SU-DHL-6 (cell line): ENCODE results near the gene CNPY1.

ENCODE experiments used
- H2AFZ ChIP-seq: fragments of 200-600 bp; sonication (generic); 2 replicates; pipeline ENCODE4 v1.6.1; 2014; ENCODE audit warnings: low read depth, mild to moderate bottlenecking, moderate library complexity, mixed read lengths, antibody characterized with exemption, low read length; ENCODE audit not compliant: severe bottlenecking
- H3F3A ChIP-seq: fragments of 200-600 bp; shearing (Covaris generic); 2 replicates; pipeline ENCODE4 v1.6.0; 2016; ENCODE audit warnings: antibody characterized with exemption, mild to moderate bottlenecking; ENCODE audit not compliant: insufficient read depth
- H3K27ac ChIP-seq: fragments of 200-600 bp; sonication (generic); 2 replicates; pipeline ENCODE4 v1.5.1; 2016; ENCODE audit warnings: low read depth, mild to moderate bottlenecking, low read length, moderate library complexity, mixed read lengths
- H3K27me3 ChIP-seq: fragments of 200-600 bp; sonication (generic), shearing (Covaris generic); 2 replicates; pipeline ENCODE4 v1.6.0; 2014; ENCODE audit warnings: mild to moderate bottlenecking, low read length
- H3K36me3 ChIP-seq: fragments of 200-600 bp; sonication (generic); 2 replicates; pipeline ENCODE4 v1.6.1; 2014; ENCODE audit warnings: mild to moderate bottlenecking, low read length, mixed read lengths
- H3K4me2 ChIP-seq: fragments of 300-600, 200-600 bp; shearing (Covaris generic), sonication (generic); 2 replicates; pipeline ENCODE4 v1.6.0; 2014; ENCODE audit warnings: low read length, low read depth, mild to moderate bottlenecking; ENCODE audit not compliant: poor library complexity, severe bottlenecking
- H3K4me3 ChIP-seq: fragments of 200-600 bp; sonication (generic); 2 replicates; pipeline ENCODE4 v1.5.1; 2014; ENCODE audit warnings: antibody characterized with exemption, low read length, mild to moderate bottlenecking, mixed read lengths; ENCODE audit not compliant: insufficient read depth, poor library complexity, severe bottlenecking
- H3K79me2 ChIP-seq: fragments of 200-600 bp; sonication (generic); 2 replicates; pipeline ENCODE4 v1.6.1; 2014; ENCODE audit warnings: mild to moderate bottlenecking, low read length, moderate library complexity; ENCODE audit not compliant: insufficient read depth
- H3K9ac ChIP-seq: fragments of 200-600 bp; sonication (generic); 2 replicates; pipeline ENCODE4 v1.7.0; 2014; ENCODE audit warnings: mild to moderate bottlenecking, low read length
- H3K9me2 ChIP-seq: fragments of 200-600 bp; sonication (generic); replicated peaks from 2 replicates; pipeline ENCODE4 v1.6.1; 2014; ENCODE audit warnings: low read length; ENCODE audit not compliant: insufficient read depth
- H3K9me3 ChIP-seq: fragments of 200-600 bp; sonication (generic); 2 replicates; pipeline ENCODE4 v1.6.1; 2014; ENCODE audit warnings: low read length, mixed read lengths; ENCODE audit not compliant: insufficient read depth
- H4K20me1 ChIP-seq: fragments of 200-600 bp; sonication (generic); 2 replicates; pipeline ENCODE4 v1.6.1; 2014; ENCODE audit warnings: low read depth, mild to moderate bottlenecking, antibody characterized with exemption, low read length, moderate library complexity, mixed read lengths
- EZH2phosphoT487 ChIP-seq: fragments of 200-600 bp; sonication (generic), shearing (Covaris generic); conservative IDR thresholded peaks from 2 replicates; pipeline ENCODE4 v1.6.1; 2018; ENCODE audit warnings: mild to moderate bottlenecking, antibody characterized with exemption, low read length, moderate library complexity, mixed read lengths
- TF ChIP-seq, protein P1 (sequence below): fragments of 200-600 bp; sonication (generic); IDR thresholded peaks from one replicate; pipeline ENCODE4 v1.5.1; 2017; ENCODE audit warnings: antibody characterized with exemption, mild to moderate bottlenecking, low read length, moderate library complexity; ENCODE audit not compliant: insufficient read depth, poor library complexity, severe bottlenecking

The CNPY1 gene

DNA sequence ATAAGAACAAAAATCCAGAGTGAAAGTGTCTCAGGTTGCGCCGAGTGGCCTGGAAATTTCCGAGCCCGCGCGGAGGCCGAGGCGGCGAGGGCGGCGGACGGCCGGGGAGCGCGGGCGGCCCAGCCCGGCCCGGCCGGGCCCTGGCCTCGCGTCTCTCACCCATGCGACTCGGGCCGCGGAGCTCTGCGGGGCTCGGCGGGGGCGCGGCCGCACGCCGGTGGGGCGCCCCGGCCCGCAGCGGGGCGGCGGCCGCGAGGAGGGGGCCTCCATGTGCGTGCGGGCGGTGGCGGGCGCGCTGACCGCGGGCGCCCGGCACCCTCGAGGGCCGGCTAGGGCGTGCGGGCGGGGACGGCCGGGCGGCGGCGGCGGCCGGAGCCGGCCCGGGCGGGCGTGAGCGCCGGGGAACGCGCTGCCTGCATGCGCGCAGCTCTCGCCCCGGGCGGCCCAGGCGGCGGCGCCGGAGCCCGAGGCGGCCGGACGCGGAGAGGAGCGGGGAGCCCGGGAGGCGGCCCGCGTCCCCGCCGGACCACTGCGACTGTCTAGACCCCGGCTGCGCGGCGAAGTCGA, 88.7 kb downstream of the CNPY1 start:
- Histone ChIP-seq H3K79me2 (no peaks in the 10 kb centered on the region), H3K9me3 (no peaks in the 10 kb centered on the region), H3K27ac (no peak overlapping the region), H3K36me3 (no peaks in the 10 kb centered on the region), H3K9ac (no peak overlapping the region), H4K20me1 (no peaks in the 10 kb centered on the region), H3F3A (no peaks in the 10 kb centered on the region), H3K27me3 (no peaks in the 10 kb centered on the region), H3K4me3 (no peak overlapping the region), H3K4me2 (no peak overlapping the region), H2AFZ (no peak overlapping the region), H3K9me2 (no peaks in the 10 kb centered on the region)
- TF ChIP-seq EZH2phosphoT487: no peak
- TF ChIP-seq, protein P1, sequence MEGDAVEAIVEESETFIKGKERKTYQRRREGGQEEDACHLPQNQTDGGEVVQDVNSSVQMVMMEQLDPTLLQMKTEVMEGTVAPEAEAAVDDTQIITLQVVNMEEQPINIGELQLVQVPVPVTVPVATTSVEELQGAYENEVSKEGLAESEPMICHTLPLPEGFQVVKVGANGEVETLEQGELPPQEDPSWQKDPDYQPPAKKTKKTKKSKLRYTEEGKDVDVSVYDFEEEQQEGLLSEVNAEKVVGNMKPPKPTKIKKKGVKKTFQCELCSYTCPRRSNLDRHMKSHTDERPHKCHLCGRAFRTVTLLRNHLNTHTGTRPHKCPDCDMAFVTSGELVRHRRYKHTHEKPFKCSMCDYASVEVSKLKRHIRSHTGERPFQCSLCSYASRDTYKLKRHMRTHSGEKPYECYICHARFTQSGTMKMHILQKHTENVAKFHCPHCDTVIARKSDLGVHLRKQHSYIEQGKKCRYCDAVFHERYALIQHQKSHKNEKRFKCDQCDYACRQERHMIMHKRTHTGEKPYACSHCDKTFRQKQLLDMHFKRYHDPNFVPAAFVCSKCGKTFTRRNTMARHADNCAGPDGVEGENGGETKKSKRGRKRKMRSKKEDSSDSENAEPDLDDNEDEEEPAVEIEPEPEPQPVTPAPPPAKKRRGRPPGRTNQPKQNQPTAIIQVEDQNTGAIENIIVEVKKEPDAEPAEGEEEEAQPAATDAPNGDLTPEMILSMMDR: no peak

GRCh38 chr7:155456738-155457543, 89.4 kb downstream of the CNPY1 start:
- H3K79me2 ChIP-seq: no peaks in the 10 kb centered on the region
- no peak overlapping the region for H3K4me2 ChIP-seq
- H4K20me1 ChIP-seq: no peaks in the 10 kb centered on the region
- H3K27ac ChIP-seq: no peak overlapping the region
- H3K4me3 ChIP-seq: no peak overlapping the region
- no peaks in the 10 kb centered on the region for H3F3A ChIP-seq
- H3K9ac ChIP-seq: no peak overlapping the region
- H2AFZ ChIP-seq: no peak overlapping the region
- H3K27me3 ChIP-seq: no peaks in the 10 kb centered on the region
- H3K9me3 ChIP-seq: no peaks in the 10 kb centered on the region
- no peaks in the 10 kb centered on the region for H3K36me3 ChIP-seq
- TF ChIP-seq EZH2phosphoT487: no peak
- TF ChIP-seq, protein P1: no peak
- H3K9me2 ChIP-seq: no peaks in the 10 kb centered on the region

- no peaks in the 10 kb centered on the region for H3K27me3 ChIP-seq
Measured at GRCh38 chr7:155455776-155456737, 90.3 kb downstream of the CNPY1 start.

More at GRCh38 chr7:155455776-155456737, 90.3 kb downstream of the CNPY1 start:
- Histone ChIP-seq H3K9me2 (no peaks in the 10 kb centered on the region), H4K20me1 (no peaks in the 10 kb centered on the region), H3K36me3 (no peaks in the 10 kb centered on the region), H2AFZ (no peak overlapping the region), H3F3A (no peaks in the 10 kb centered on the region), H3K4me2 (no peak overlapping the region), H3K27ac (no peak overlapping the region), H3K9me3 (no peaks in the 10 kb centered on the region), H3K9ac (no peak overlapping the region), H3K79me2 (no peaks in the 10 kb centered on the region), H3K4me3 (no peak overlapping the region)
- no peak for TF ChIP-seq EZH2phosphoT487
